Measurements from ENCODE around the gene NRTN.
"Not testable (repeated sequence)": the region's sequence is repeated elsewhere in the genome, so short reads cannot be mapped to it uniquely, and the experiment has no call there.

Gene NRTN

DNA sequence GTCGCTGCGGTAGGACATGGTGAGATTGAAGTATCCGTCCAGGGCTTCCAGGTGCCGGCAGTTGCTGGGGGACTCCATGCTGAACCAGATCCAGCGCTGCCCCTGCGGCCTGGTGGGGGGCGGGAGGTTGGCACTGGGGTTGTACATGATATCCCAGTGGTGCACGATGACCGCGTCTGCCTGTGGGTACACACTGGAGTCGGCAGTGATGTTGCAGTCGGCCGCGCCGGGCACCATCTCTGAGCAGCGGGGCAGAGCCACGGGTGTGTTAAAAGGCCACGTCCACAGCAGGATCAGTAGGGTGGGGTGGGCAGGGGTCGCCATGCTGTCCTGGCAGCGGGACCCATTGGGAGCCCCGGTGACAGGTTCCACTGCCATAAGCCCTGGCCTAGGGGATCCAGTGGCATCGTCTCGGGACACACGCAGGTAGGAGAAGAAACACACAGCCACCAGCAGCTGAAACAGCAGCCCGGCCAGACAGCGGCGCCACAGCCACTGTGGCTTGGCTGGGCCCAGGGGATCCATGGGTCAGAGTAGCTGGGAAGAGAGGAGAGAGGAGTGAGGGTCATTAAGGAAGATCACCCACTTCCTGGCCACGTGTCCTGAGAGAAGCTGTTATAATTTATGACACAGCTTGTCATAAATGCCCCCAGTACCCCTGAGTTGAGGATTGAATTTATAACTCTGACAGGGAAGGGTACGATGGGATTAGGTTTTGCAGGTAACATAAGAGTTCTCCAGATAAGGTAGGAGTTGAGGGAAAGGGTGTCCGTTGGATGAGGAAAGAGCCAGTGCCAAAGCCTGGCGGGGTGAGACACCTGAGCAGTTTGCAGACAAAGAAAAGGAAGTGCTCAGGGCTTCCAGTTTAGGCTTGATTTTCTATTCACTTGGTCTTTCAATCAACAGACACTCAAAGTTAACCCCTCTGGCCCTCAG, 62.6 kb downstream of the NRTN start:
- H3K36me3 ChIP-seq, result no peaks in the 10 kb centered on the region
- TF ChIP-seq, protein P1, sequence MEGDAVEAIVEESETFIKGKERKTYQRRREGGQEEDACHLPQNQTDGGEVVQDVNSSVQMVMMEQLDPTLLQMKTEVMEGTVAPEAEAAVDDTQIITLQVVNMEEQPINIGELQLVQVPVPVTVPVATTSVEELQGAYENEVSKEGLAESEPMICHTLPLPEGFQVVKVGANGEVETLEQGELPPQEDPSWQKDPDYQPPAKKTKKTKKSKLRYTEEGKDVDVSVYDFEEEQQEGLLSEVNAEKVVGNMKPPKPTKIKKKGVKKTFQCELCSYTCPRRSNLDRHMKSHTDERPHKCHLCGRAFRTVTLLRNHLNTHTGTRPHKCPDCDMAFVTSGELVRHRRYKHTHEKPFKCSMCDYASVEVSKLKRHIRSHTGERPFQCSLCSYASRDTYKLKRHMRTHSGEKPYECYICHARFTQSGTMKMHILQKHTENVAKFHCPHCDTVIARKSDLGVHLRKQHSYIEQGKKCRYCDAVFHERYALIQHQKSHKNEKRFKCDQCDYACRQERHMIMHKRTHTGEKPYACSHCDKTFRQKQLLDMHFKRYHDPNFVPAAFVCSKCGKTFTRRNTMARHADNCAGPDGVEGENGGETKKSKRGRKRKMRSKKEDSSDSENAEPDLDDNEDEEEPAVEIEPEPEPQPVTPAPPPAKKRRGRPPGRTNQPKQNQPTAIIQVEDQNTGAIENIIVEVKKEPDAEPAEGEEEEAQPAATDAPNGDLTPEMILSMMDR (IDR thresholded peaks at IDR 0.05), result no peak
- H3K27ac ChIP-seq, result no peak overlapping the region
- H3K4me1 ChIP-seq, result no peaks in the 10 kb centered on the region
- DNase-seq, result no peak
- intact Hi-C loops (cut with DNase I; ENCODE audit: low total_unique reads), result no loop called here
- peaks cover 0 to 55% of the 10 kb centered on the region in 2 donors for H3K27me3 ChIP-seq
- H3K4me3 ChIP-seq, result no peak overlapping the region
- H3K9me3 ChIP-seq, result no peaks in the 10 kb centered on the region

DNA sequence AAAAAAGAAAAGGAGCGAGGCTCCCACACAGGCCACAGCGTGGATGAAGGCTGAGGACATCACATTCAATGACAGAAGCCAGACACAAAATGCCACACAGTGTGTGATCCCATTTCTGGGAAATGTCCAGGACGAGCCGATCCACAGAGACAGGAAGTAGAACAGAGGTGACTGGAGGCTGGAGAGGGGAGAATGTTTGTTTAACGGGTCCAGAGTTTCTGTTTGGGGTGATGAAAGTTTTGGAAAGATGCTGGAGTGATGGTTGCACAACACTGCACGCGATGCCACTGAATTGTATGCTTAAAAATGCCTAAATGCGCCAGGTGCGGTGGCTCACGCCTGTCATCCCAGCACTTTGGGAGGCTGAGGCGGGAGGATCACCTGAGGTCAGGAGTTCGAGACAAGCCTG, 66.1 kb downstream of the NRTN start:
- intact Hi-C loops (cut with DNase I; ENCODE audit: low total_unique reads), result no loop called here
- no peak overlapping the region for H3K27ac ChIP-seq
- TF ChIP-seq, protein P1 (IDR thresholded peaks at IDR 0.05), result no peak

DNA sequence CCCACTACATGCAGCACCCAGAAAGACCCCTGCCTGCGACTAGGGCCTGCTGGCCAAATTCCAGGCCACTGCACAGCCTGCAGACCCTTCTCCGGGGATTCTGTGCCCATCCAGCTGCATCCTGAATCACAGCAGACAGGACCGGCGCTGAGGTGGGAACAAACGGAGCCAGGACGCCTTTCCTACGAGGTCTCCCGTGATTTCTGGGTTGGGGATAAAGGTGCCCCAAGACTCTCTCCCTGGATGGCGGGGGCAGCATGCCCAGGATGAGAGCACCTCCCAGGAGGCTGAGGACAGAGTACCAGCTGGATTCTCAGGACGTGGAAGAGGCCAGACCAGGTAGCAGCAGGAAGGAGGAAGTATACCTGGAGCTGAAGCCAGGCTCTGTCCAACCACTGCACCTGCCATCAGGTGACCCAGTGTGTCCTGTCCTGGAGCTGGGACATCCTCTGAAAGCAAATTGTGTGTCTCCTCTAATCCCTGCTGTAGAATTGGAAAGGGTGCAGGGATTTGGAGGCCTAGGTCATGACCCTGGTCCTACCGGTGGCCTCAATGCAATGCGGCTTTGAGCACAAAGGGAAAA, 68.8 kb downstream of the NRTN start:
- TF ChIP-seq, protein P1 (IDR thresholded peaks at IDR 0.05), result no peak
- Histone ChIP-seq H3K36me3 (no peaks in the 10 kb centered on the region), H3K4me1 (no peaks in the 10 kb centered on the region), H3K4me3 (no peak overlapping the region), H3K9me3 (no peaks in the 10 kb centered on the region), H3K27me3 (peaks cover 3 to 52% of the 10 kb centered on the region in 2 donors), H3K27ac (no peak overlapping the region)
- DNase-seq, result no peak
- intact Hi-C loops (cut with DNase I; ENCODE audit: low total_unique reads), result no loop called here

More for the DNA sequence above, 66.1 kb downstream of the NRTN start:
- H3K36me3 ChIP-seq, result no peaks in the 10 kb centered on the region
- peaks cover 0 to 42% of the 10 kb centered on the region in 2 donors for H3K27me3 ChIP-seq
- no peaks in the 10 kb centered on the region for H3K9me3 ChIP-seq
- no peak overlapping the region for H3K4me3 ChIP-seq
- no peaks in the 10 kb centered on the region for H3K4me1 ChIP-seq
- DNase-seq, result no peak

DNA sequence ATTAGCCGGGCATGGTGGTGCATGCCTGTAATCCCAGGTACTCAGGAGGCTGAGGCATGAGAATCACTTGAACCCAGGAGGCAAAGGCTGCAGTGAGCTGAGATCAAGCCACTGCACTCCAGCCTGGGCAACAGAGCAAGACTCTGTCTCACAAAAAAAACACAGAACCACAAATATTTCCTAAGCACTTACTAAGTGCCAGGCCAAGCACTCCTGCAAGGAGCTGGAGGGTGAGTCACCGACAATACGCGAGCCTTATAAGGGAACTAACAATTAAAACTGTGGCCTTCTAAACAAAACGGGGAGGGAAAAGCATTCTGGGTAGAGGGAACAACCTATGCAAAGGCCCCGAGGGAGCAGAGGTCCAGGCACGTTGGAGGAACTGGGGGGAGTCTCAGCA, 69.6 kb downstream of the NRTN start:
- H3K27me3 ChIP-seq, result peaks cover 3 to 60% of the 10 kb centered on the region in 2 donors
- H3K4me3 ChIP-seq; intact Hi-C loops (cut with DNase I; ENCODE audit: low total_unique reads); H3K36me3 ChIP-seq; H3K9me3 ChIP-seq; DNase-seq; H3K4me1 ChIP-seq; H3K27ac ChIP-seq: not testable (repeated sequence)

DNA sequence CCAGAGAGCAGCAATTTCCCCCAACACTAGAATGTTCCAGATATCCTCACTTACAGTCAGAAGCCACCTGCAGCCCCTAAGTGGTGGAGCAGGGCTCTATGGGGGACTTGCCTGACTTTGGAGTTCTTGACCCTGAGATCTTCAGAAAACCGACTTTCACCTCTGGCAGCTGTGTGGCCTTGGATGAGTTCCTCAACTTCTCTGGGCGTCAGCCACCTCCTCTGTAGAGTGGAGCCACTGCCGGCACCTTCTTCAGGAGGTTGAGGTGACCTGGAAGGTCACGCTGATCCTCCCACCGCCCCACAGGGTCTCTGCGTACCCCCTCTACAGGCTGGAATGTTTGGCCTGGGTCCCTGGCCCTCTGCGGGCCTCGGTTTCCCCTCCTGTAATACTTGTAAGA, 72.6 kb downstream of the NRTN start:
- no peak for DNase-seq
- Histone ChIP-seq H3K4me3 (no peak overlapping the region), H3K36me3 (no peaks in the 10 kb centered on the region), H3K27ac (no peak overlapping the region), H3K27me3 (peaks cover 3 to 82% of the 10 kb centered on the region in 2 donors), H3K9me3 (no peaks in the 10 kb centered on the region), H3K4me1 (peaks cover 0 to 12% (median 11%) of the 10 kb centered on the region in 4 donors)
- intact Hi-C loops (cut with DNase I; ENCODE audit: low total_unique reads), result no loop called here
- TF ChIP-seq, protein P1 (IDR thresholded peaks at IDR 0.05), result no peak

DNA sequence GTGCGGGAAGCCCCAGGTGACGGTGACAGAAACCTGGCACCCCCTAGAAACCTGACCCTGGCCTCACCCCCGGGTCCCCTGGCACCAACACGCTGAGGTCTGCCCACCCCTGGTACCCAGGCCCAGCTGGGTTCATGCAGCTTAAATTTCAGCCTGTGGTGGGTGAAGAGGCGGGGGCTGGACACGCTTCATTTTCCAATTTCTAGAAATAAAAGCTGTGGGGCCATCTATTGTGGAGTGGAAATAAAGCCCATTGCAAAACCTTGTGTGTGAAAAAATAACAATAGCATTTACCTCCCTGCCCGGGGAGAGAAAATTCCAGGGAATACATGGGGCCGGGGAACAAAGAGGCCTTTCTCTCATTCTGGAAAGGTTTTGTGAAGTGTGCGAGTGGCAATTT, 73.0 kb downstream of the NRTN start:
- Histone ChIP-seq H3K27ac (no peak overlapping the region), H3K9me3 (no peaks in the 10 kb centered on the region), H3K27me3 (peaks cover 3 to 82% of the 10 kb centered on the region in 2 donors), H3K4me1 (peaks cover 0 to 12% (median 11%) of the 10 kb centered on the region in 4 donors), H3K36me3 (no peaks in the 10 kb centered on the region), H3K4me3 (no peak overlapping the region)
- no peak for DNase-seq
- intact Hi-C loops (cut with DNase I; ENCODE audit: low total_unique reads), result no loop called here
- TF ChIP-seq, protein P1 (IDR thresholded peaks at IDR 0.05), result no peak

Data from tibial artery (tissue), 4 donors.